ENCODE results near the gene APP.

APP gene

DNA sequence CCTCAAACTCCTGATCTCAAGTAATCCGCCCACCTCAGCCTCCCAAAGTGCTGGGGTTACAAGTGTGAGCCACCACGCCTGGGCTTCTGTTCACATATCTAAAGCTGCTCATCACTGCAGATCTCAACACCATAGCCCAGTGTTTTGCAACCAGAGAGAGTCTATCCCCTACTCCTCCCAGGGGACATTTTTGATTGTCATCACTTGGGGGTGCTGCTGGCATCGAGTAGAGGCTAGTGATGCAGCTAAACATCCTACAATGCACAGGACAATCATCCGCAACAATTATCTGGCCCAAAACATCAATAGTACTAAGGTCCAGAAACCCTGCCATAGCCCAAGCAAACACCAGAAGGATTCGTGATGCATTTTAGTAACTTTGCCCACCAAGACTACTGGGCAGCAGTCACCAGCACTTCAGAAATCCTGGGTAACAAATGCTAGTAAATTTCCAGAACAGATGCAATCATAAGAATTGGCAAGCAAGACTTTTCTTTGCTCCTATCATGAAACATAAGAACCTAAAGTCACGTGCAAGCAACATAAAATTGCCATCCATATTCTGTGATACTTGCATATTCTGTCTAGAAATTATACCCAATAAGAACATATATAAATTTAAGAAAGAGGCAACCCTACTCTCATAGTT, 159.2 kb downstream of the APP start:
- H3K27ac ChIP-seq, result no peak overlapping the region

DNA sequence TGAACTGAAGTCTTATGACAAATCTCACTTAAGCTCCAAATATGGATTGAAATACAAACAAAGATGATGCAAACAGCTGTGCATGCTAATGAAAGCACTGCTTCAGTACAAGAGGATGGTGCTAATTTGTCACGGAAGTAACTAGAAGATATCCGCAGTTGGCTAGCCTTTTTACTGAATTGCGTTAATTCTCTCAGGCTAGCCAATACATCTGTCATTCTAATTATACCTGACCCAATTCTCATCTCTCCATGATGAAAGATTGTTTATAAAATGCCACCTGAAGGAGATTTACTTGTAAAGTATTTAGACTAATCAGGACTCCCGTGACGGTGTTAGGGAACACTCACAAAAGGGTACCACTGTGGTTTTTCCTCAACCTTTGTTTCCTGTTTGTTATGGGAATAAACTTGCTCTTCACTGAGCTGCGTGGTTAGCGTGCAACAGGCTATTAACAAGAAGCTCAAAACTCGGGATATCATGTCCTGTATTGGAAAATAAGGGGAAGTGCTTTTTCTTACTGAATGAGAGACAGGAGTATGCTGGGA, 162.5 kb downstream of the APP start:
- no peaks in the 10 kb centered on the region for H3K27me3 ChIP-seq (ENCODE audit: control insufficient read depth, insufficient read depth, low read length)
- no peak overlapping the region for H3K4me2 ChIP-seq (ENCODE audit: low read length)
- H2AFZ ChIP-seq, result no peak overlapping the region
- no peaks in the 10 kb centered on the region for H3K36me3 ChIP-seq (ENCODE audit: control insufficient read depth, insufficient read depth, low read length)
- H3K4me3 ChIP-seq (ENCODE audit: low read depth, low read length), result no peak overlapping the region
- H3K79me2 ChIP-seq, result no peaks in the 10 kb centered on the region
- no peaks in the 10 kb centered on the region for H3K4me1 ChIP-seq
- H3K27ac ChIP-seq, result no peak overlapping the region
- no peak overlapping the region for H3K9ac ChIP-seq
- no peaks in the 10 kb centered on the region for H3K9me3 ChIP-seq (ENCODE audit: control insufficient read depth, low read length)
- no peak for TF ChIP-seq CTCF (IDR thresholded peaks at IDR 0.05)

More for the DNA sequence above, 159.2 kb downstream of the APP start:
- Histone ChIP-seq H3K79me2 (no peaks in the 10 kb centered on the region), H3K27me3 (ENCODE audit: control insufficient read depth, insufficient read depth, low read length) (no peaks in the 10 kb centered on the region), H3K9me3 (ENCODE audit: control insufficient read depth, low read length) (no peaks in the 10 kb centered on the region), H3K4me1 (no peaks in the 10 kb centered on the region), H2AFZ (no peak overlapping the region), H3K4me2 (ENCODE audit: low read length) (no peak overlapping the region), H3K36me3 (ENCODE audit: control insufficient read depth, insufficient read depth, low read length) (no peaks in the 10 kb centered on the region), H3K4me3 (ENCODE audit: low read depth, low read length) (no peak overlapping the region), H3K9ac (no peak overlapping the region)
- no peak for TF ChIP-seq CTCF (IDR thresholded peaks at IDR 0.05)

DNA sequence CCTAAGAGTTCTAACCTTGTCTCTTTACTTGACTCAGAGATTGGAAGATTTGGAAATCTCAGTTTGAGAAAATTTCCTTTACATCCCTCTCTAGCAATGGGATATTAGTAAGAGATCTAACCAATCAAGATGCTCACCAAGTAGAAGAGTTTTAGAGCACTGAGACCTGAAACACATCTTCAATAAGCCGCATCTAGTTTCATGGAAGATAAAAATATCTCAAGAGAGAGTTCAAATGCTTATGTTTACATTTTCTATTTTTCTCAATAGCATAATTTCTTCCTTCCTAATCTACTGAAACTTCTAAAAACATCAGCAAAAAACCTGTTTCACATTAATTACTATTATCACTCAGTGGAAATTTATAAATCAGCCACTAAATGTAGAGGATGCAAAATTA, 165.1 kb downstream of the APP start:
- H3K9ac ChIP-seq, result no peak overlapping the region
- H3K27me3 ChIP-seq (ENCODE audit: control insufficient read depth, insufficient read depth, low read length), result no peaks in the 10 kb centered on the region
- no peaks in the 10 kb centered on the region for H3K9me3 ChIP-seq (ENCODE audit: control insufficient read depth, low read length)
- H3K4me3 ChIP-seq (ENCODE audit: low read depth, low read length), result no peak overlapping the region
- H3K4me1 ChIP-seq, result no peaks in the 10 kb centered on the region
- H2AFZ ChIP-seq, result no peak overlapping the region
- no peak for TF ChIP-seq CTCF (IDR thresholded peaks at IDR 0.05)
- H3K79me2 ChIP-seq, result no peaks in the 10 kb centered on the region
- no peak overlapping the region for H3K4me2 ChIP-seq (ENCODE audit: low read length)
- H3K27ac ChIP-seq, result no peak overlapping the region
- no peaks in the 10 kb centered on the region for H3K36me3 ChIP-seq (ENCODE audit: control insufficient read depth, insufficient read depth, low read length)

DNA sequence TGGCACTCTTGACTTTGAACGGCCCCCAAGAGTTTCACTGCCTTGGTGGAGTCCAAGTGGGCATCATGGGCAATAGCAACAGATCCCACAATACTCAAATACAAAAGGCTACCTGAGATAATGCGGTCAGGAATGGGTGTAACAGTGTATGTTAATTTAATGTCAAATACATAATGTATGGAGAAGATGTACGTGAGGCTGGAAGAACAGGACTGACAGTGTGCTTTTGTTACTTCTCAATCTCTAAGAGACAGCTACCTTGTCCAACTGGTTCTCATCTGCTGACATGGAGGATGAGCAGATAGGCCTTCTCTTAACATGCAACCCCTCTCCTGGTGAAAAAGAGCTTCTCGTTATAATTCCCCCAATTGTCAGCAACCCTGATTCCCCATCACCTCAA, 167.2 kb downstream of the APP start:
- Histone ChIP-seq H2AFZ (no peak overlapping the region), H3K36me3 (ENCODE audit: control insufficient read depth, insufficient read depth, low read length) (no peaks in the 10 kb centered on the region), H3K9ac (no peak overlapping the region), H3K79me2 (no peaks in the 10 kb centered on the region), H3K4me2 (ENCODE audit: low read length) (no peak overlapping the region), H3K4me3 (ENCODE audit: low read depth, low read length) (no peak overlapping the region), H3K4me1 (no peaks in the 10 kb centered on the region), H3K9me3 (ENCODE audit: control insufficient read depth, low read length) (no peaks in the 10 kb centered on the region), H3K27me3 (ENCODE audit: control insufficient read depth, insufficient read depth, low read length) (no peaks in the 10 kb centered on the region), H3K27ac (no peak overlapping the region)
- TF ChIP-seq CTCF (IDR thresholded peaks at IDR 0.05), result no peak

DNA sequence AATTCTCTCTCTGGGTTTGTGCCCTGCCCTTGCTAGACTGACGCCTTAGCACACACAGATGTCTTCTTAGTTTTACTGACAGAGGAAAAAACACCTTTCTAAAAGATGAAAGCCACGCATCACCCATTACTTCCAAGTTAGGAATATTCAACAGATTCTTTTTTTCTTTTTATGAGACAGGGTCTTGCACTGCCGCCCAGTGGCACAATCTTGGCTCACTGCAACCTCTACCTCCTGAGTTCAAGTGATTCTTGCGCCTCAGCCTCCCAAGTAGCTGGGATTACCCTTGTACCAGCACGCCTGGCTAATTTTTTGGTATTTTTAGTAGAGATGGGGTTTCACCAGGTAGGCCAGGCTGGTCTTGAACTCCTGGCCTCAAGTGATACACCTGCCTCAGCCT, 169.2 kb downstream of the APP start:
- no peak overlapping the region for H2AFZ ChIP-seq
- H3K79me2 ChIP-seq, result no peaks in the 10 kb centered on the region
- H3K27ac ChIP-seq, result no peak overlapping the region
- no peak overlapping the region for H3K4me3 ChIP-seq (ENCODE audit: low read depth, low read length)
- TF ChIP-seq CTCF (IDR thresholded peaks at IDR 0.05), result no peak
- no peaks in the 10 kb centered on the region for H3K27me3 ChIP-seq (ENCODE audit: control insufficient read depth, insufficient read depth, low read length)
- H3K9me3 ChIP-seq (ENCODE audit: control insufficient read depth, low read length), result no peaks in the 10 kb centered on the region
- H3K36me3 ChIP-seq (ENCODE audit: control insufficient read depth, insufficient read depth, low read length), result no peaks in the 10 kb centered on the region
- no peaks in the 10 kb centered on the region for H3K4me1 ChIP-seq
- H3K9ac ChIP-seq, result no peak overlapping the region
- no peak overlapping the region for H3K4me2 ChIP-seq (ENCODE audit: low read length)

Measured in parathyroid adenoma (tissue), 2 donors.